Measurements from ENCODE around the gene ASIC3.

The ASIC3 gene

DNA sequence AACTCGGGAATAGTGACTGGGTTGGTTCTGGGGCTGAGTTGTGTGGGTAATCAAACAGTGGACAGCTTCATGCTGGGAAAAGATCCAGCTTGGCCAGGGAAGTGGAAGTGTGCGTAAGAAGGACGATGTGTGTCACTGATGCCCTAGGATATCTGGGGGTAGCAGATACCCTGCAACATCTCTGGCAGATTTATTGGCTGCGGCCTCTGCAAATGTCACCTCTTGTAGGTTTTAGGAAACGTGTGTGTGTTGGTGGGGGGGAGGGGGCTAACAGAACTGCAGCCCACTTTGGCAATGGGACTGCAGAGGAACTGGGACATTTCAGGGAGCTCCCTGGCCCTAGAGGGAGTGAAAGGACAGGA is 37.0 kb downstream of the ASIC3 start:
- in situ Hi-C loops (cut with MboI; ENCODE audit: low sequenced_read_pairs): no loop called here

DNA sequence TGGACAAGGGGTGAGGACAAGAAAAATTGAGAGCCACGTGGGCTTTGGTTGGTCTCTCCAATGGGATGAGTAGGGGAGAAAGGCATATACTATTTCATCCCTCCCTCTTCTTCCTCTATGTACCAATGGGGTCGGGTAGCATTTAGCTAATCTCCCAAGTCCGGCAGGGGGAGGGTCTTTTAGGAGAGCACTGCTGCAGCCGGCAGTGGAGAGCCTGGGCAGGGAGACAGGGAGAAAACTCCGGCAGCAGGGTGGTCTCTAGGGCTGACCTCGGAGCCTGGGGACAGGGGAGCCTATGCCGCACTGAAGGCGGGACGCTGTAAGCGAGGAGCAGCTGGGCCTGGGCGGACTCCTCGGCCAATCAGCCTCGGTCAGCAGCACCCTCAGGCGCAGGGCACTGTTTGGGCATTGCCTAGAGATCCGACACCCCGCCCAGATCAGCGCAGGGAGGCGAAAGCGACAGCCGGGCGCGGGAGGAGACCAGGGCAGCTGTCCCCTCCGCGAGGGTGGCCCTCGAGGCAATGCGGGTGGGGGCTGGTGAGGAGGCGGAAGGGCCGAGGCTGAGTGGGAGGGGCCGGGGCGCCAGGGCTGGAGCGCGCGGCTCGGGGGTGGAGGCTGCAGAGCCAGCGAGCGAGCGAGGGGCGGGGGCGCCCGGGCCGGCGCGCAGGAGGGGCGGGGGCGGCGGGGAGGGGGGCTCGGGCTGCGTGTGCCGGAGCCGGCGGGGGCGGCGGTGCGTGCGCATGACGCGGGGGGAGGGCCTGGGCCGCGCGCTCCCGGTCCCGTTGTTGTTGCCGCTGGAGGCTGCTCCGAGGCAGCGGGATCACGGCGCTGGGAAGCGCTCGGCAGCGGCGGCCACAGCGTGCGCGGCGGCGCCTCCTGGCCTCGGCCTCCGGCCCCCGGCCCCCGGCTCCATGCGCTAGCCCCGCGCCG is 37.6 kb downstream of the ASIC3 start, which contains the start of gene AGAP3:
AGAP3 (plus strand) TSS at position 785 of the 930 bp plus-strand sequence. CDS start 267 bp downstream, outside the sequence.
- in situ Hi-C loops (cut with MboI; ENCODE audit: low sequenced_read_pairs): no loop called here

DNA sequence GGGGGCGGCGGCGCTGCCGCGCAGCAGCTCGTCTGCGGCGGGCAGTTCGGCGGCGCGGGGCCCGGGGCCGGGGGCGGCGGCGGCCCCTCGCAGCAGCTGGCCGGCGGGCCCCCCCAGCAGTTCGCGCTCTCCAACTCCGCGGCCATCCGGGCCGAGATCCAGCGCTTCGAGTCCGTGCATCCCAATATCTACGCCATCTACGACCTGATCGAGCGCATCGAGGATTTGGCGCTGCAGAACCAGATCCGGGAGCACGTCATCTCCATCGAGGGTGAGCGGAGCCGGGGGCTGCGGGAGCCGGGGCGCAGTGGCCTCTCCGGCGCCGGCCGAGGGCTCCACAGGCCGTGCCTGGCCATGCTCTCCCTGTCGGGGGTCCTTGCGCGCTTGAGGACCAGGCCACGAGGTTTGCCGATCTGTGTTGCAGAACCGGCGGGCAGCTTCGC is 38.5 kb downstream of the ASIC3 start:
- in situ Hi-C loops (cut with MboI; ENCODE audit: low sequenced_read_pairs): no loop called here

DNA sequence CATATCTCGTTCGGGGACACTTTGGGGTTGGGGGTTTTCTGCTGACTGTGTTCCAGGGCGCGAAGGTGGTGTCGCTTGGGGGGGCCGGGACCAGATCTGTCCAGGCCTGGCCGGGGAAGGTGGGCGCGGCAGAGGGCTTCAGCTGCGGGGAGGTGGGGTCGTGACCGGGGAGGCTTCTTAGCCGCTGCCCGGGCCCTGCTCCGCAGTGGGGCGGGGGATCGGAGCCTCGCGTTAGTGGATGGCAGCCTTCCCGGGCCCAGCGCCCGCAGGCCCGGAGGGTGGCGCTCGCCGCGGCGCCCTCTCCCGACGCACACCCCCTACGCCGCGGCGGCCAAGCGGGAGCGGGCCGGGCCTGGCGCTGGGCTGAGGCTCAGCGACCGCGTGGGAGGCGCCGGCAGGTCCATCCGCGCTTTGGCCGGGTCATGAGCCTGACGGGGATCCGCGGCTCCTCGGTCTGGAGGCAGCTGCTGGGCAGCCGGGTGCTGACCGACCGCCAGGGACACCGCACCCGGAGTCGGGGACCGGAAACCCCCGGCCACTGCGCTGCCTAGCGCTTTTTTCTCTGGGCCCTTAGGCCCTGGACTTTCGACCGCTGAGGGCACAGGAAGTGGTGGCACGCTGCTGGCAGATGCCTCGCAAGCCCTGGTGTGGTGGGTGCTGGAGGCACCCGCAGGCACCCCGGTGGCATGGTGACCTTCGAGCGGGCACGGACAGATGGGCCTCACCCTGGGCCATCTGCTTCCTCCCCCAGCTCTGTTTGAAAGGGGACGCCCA is 39.1 kb downstream of the ASIC3 start:
- in situ Hi-C loops (cut with MboI; ENCODE audit: low sequenced_read_pairs): no loop called here

DNA sequence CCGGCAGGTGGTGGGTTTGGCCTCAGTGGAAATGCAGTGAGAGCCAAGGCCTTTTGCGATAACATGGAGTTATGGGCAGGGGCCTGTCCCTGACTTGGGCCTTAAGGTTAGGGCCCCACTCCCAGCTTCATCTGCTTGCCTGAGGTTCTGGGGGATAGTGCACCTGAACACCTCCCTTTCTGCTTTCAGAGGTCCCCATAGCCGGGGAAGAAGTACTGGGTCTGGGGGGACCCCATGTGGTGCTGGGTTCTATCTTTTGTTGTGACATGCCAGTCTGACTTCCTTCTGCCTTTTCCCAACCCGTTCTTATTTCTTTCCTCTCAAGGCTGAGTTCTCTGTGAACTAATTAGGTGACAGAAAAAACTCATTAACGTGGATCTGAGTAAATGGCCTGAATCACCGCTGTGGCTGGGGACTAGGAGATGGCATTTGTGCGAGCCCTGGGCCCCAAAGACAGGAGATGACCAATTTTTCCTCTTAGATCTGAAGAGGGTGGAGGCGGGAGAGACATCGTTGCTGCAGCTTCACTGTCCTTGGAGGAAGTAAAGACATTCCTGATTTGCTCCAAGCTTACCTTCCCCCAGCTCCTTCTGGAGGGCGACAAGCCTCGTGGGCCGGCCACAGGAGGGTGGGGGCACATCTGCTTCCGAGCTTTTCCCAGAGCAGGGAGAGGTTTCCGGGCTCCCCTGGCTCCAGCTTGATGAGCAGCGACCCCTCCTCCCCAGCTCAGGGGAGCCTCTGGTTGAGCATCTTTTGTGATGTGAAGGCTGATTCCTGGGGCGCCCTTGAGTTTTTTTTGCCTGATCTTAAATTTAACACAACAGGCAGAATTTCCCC is 39.9 kb downstream of the ASIC3 start:
- in situ Hi-C loops (cut with MboI; ENCODE audit: low sequenced_read_pairs): no loop called here

DNA sequence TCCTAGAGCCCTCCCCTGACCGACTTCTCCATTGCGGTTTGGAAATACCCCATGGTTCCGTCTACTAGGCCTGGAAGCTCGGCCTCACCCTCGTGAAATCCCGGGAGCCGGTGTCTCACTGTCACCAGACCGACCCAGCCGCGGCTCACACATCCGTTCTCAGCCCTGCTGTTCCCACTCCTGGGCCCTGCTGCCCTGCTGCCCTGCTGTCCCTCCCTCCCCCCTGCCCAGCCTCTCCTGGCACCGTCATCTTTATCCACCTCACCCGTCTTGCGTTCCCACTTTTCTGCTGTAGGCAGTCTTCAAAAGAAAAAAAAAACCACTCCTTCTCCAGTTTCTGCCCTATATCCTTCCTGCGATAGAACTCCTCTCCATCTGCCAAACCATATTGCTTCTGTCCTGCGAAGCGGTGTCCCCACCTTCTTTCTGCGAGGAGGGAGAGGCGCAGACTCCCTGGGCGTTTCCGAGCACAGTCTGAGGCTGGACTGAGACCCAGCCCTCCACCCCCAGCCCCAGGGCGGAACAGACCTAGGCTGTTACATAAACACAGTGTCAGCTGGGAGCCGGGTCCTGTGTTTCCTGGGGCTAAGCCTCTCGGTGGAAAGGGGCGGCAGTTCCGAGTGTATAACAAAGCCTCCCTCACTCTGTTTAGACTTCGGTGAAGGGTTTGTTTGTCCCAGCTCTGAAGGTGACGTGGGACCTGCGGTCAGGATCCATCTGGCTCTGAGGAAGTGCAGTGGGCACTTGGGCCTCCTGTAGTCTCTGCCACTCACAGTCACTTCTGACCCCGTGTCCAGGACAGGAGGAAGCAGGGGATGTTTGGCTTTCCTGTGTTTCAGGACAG is 40.7 kb downstream of the ASIC3 start:
- in situ Hi-C loops (cut with MboI; ENCODE audit: low sequenced_read_pairs): no loop called here

DNA sequence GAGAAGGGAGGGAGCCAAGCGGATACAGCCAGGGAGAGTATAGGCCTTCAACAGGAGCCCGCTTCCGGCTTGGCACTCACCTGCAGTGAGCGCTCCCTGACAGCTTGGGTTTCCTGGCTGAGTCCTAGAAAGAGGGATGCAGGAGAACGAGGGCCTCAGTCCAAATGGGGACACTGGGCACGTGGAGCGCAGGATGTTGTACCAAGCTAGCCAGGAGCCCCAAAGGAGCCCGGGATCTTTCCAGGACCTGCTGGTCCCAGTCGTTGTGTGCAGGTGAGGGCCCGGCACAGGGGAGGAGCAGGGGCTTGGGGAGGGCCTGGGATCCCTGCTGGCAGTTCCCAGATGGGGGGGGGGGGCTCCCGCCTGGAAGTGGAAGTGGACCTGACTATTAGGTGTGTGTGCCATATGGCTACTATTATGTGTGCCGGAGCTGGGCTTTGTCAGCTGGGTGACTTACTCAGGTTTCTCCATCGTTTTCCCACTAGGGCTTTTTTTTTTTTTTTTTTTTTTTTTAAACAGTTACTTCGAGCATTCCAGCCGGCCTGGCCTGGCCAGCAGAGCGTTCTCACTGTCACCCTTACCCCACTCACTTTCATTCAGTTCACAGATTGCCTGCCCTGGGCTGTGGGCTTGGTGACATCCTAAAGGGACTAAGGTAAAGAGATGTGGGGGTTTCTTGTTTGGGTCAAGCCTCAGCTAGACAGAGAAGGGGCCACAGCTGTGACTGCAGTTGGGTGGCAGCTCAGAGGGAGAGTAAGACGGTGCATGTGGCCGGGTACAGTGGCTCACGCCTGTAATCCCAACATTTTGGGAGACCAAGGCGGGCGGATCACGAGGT is 41.8 kb downstream of the ASIC3 start:
- in situ Hi-C loops (cut with MboI; ENCODE audit: low sequenced_read_pairs): no loop called here

DNA sequence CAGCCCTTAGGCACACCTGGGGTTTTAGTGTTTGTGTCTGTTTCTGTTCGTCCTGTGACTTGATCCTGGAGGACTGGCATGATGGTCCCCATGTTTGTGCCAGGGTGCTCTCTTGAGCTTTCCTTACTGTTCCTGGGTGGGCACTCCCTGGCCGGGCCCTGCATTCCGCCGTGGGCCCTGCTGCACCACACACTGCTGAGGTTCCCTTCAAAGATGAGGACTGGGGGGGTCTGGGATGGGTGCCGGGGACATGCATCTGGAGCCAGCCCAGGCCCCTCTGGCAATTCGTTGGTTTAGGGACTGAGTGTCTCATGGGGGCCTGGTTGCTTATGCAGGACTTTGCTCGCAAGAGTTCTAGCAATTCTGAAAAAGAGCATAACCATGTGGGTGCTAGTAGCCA is 42.7 kb downstream of the ASIC3 start:
- in situ Hi-C loops (cut with MboI; ENCODE audit: low sequenced_read_pairs): no loop called here

DNA sequence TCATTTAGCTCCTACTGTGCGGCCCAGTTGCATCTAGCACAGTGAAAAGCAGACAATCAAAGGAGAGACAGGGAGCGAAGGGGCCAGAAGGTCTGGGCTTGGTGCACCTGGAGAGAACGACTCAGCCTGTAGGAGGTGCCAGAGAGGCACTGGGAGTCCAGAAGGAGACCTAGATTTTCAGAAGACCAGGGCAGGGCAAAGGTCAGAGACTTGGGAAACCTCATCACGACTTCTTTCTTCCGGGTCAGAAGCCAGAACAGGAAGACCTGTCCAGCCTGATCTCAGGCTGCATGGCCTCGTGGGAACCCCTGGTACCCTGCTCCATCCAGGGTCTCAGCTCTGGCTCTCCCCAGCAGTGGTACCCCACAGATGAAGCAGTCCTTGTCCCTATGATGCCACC is 43.1 kb downstream of the ASIC3 start:
- in situ Hi-C loops (cut with MboI; ENCODE audit: low sequenced_read_pairs): no loop called here

DNA sequence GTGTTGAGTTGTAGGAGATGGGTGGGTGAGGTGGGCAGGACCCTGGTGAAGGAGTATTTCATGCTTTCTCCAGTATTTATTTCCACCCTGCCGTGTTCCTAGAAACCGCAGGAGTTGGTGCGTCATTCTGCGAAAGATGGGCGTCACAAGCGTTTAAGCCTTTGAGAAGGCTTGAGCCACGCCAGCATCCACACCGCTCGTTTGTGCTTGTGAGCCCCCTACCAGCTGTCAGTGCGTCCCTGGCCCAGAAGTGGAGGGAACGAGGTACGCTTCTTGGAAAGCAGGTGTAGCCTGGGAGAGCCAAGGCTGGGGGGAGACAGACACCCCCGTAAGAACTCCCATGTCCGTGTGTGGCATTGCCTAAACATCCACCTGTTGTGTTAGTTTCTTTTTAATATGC is 43.7 kb downstream of the ASIC3 start:
- in situ Hi-C loops (cut with MboI; ENCODE audit: low sequenced_read_pairs): no loop called here

DNA sequence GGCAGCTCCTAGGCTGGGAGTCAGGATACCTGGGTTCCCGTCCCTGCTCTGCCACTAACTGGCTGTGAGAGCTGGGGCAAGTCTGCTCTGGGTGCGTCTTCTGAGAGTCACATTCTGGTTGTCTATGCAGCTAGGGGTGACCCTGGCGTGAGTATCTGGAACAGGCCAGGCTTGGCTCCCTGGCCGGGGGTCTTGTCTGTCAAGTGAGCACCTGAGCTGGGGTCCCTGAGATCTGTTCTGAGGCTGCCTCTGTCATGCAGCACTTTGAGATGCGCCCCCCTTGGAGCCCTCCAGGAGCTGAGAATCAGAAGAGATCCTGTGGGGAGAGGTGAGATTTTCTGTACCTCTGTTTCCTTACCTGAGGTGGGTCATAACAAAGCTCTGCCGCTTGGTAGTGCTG is 45.4 kb downstream of the ASIC3 start:
- in situ Hi-C loops (cut with MboI; ENCODE audit: low sequenced_read_pairs): no loop called here

DNA sequence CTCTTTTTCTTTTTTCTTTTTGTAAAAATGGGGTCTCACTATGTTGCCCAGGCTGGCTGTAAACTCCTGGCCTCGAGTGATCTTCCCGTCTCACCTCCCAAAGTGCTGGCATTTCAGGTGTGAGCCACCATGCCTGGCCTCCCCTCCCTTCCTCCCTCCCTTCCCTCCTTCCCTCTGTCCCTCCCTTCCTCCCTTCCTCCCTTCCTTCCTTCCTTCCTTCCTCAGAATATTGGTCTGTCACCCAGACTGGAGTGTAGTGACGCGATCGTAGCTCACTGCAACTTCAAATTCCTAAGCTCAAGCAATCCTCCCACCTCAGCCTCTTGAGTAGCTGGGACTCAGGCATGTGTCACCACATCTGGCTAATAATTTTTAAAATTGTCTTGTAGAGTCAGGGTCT is 46.3 kb downstream of the ASIC3 start:
- in situ Hi-C loops (cut with MboI; ENCODE audit: low sequenced_read_pairs): no loop called here

DNA sequence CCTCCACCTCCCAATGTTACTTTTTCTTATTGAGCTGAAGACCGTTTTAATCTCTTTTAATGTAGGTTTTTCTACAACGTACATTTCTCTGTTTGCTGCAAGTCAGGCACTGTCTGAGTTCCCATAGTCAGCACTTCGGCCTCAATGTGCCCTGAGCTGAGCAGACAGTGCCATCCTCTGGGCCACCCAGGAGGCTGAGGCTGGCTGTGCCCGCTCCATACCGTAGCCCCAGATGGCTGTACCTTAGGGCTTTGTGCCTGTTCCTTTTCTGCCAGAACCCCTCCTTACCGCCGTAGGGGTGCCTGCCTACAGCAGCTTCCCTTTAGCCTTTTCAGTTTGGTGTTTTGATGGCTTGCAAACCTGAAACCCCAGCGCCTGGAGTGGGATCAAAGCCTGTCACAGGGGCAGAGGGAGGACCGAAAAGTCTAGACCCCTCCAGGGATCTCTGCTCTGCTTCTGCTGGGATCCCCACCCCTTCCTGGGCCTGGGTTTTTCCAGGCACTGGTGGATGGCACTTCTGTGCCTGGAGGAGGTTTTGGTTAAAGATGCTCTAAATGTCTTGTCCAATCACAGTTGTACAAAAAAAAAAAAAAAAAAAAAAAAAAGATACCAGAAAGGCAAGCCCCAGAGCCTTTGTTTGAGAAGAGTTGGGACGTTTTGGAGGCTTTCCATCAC is 46.9 kb downstream of the ASIC3 start:
- in situ Hi-C loops (cut with MboI; ENCODE audit: low sequenced_read_pairs): no loop called here

DNA sequence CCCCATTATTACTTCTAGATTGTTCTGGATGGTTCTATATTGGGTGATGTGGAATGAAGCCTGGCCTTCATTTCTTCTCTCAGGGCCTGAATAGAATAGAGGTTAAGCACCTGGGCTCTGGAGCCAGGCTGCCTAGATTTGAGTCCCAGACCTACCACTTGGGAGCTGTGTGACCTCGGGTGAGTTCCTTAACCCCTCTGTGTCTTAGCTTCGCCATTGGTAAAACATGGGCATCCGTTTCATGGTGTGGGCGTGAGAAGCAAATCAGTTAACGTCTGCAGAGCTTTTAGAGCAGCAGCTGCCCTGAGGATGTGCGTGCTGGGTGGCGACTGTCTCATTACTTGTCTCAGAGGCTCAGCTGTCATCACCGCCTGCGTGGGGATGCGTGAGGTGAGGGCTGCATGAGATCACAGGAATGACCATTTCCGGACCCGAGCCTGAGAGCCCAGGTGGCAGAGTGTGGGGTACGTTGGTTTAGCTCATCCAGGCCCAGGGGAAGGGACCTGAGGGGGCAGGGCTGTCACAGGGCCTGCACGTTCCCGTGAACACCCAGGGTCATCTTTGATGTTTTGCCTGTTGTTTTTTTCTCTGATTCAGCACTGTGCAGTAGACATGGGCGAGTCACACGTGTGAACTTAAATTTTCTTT is 47.6 kb downstream of the ASIC3 start:
- in situ Hi-C loops (cut with MboI; ENCODE audit: low sequenced_read_pairs): no loop called here

DNA sequence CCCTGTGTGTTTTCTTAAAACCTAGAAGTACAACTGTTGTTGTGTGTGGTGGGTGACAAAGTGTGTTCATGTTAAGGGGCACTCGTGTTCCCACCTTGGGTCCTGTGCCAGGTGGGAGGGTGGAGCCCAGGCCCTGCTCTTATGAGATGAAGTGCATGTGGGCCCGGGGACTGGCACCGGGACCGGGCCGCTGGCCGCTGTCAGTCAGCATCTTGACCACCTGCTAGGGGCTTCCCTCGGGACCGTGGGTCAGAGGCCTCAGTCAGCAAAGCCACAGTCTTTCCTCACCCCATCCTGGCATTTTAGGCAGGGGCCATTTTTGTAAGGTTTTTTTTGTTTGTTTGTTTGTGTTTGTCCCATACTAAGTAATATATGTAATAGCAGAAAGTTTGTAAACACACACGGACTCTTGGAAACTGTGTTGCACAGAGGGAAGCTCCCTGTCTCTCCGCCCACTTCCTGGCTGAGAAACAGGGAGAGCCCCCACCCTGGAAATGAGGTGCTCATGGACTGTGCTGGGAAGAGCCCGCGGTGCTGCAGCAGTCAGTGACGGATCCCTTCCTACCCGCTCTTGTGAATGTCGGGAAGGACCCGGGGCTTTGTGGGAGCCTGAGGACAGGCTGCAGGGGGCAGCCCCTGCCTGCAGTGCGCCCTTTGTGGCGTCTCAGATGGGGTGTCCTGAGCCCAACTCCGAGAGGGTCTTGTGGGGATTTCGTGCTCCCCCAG is 51.3 kb downstream of the ASIC3 start:
- in situ Hi-C loops (cut with MboI; ENCODE audit: low sequenced_read_pairs): no loop called here

DNA sequence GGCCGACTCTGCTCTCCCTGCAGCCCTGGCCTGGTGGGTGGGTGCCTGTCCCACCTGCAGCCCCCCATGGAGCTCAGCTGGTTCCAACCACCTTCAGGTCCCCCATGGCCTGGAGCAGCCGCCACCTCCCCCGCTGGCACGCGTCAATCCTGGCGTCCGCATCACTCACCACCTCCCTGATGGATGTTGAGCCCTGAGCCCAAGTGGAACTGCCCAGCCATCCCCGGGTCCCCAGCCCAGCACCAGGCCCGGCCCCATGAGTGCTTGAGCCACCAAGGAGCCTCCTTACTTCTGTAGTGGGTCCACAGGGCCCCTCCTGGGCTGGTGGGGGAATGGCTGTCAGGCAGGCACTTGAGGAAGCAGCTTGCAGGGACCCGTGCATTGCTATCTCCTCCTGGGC is 52.6 kb downstream of the ASIC3 start:
- in situ Hi-C loops (cut with MboI; ENCODE audit: low sequenced_read_pairs): no loop called here

DNA sequence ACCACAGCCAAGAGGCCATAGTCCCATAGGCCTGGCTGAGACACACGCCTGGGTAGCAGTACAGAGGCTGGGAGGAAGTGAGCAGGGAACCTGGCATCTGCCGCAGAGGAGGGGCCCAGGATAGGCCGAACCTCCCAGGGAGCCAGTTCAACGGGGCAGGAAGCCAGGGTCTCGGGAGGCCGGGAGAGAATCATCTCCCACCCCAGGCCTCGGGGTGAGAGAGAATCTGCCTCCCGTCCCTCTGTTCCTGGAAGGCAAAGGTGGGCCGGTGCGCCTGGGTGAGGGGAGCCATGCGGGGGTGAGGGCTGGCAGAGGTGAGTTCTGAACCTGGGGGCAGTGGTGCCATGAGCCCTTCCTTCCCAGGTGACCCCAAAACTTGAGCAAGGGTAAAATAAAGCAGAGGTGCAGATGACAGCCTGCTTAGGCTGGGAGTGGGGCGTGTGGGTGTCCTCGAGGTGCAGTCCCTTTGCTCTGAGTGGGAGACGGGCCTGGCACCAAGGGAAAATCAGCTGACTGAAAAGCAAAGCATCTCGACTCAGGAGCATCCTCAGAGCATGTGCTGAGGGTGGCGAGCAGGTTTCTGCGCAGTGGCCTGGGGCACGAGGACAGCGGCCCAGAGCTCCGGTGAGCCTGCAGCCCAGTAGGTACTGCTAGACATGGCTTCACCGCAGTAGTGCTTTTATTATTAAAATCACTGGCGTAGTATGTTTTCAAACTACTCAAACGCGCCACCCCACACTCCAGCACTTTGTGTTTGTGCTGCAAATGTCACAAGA is 53.5 kb downstream of the ASIC3 start:
- in situ Hi-C loops (cut with MboI; ENCODE audit: low sequenced_read_pairs): no loop called here

Measured in HL-60/S4 (cell line).